Gastrocnemius medialis (tissue), 4 donors: Measurements from ENCODE around the gene CSHL1.

ENCODE experiments used
- POLR2A ChIP-seq, 2 donors: fragments of 450-650 bp; IDR thresholded peaks; one replicate each; pipeline ENCODE4 v1.6.1; 2017; ENCODE audit warnings: antibody characterized with exemption in 2 of 2, mild to moderate bottlenecking in 2 of 2, moderate library complexity in 2 of 2
- TF ChIP-seq, protein P1 (sequence below), 5 experiments: fragments of 450-650 bp in 3 of 5; fragments of 200-600 bp in 2 of 5; sonication (generic) in 2 of 5; IDR thresholded peaks in 4 of 5; conservative IDR thresholded peaks in 1 of 5; 1 replicate in 4 of 5; 2 replicates in 1 of 5; pipeline ENCODE4 v1.5.1; 2016 to 2019; ENCODE audit warnings: antibody characterized with exemption in 5 of 5, mild to moderate bottlenecking in 3 of 5, moderate library complexity in 3 of 5

DNA sequence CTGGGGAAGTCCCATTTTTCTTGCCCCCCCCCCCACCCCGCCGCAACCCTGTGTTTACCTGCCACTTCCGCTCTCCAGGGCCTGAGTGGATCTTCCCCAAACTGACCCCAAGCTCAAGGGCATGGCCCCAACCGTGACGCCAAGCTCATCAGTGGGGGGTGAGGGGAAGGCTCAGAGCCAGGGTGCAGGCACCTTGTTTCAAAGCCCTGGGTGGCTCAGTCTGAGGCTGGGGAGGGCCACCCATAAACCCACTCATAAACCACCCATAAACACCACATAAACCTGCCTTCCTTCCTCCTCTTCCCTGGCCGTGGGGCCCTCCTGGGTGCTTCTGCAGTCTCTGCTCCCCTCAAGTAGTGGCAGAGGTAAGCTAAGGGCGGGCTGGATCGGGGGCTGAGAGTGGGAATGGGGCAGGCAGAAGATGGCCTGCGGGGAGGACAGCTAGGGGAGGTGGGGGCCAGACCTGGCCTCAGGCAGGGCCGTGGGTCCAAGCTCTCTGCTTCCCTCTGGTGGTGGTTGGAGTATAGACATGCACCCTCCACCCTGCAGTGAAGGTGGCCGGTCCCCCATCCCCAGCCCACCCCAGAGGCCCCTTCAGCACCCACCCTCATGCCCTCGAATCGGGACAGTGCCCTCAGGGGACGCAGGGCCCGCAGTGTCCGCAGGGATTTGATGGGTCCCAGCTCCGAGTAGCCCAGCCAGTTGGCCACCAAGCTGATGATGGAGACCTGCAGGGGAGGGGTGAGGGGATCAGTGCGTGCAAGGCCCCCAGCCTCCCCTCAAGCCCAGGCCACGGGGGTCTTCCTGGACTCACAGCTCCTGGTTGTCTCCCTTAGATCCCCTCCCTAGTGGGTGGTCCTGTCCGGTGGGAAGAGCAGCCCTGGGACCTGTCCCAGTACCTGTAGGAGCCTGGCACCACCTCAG is 35.6 kb upstream of the CSHL1 start:
- no peak for TF ChIP-seq POLR2A (IDR thresholded peaks at IDR 0.05)
- TF ChIP-seq, protein P1, sequence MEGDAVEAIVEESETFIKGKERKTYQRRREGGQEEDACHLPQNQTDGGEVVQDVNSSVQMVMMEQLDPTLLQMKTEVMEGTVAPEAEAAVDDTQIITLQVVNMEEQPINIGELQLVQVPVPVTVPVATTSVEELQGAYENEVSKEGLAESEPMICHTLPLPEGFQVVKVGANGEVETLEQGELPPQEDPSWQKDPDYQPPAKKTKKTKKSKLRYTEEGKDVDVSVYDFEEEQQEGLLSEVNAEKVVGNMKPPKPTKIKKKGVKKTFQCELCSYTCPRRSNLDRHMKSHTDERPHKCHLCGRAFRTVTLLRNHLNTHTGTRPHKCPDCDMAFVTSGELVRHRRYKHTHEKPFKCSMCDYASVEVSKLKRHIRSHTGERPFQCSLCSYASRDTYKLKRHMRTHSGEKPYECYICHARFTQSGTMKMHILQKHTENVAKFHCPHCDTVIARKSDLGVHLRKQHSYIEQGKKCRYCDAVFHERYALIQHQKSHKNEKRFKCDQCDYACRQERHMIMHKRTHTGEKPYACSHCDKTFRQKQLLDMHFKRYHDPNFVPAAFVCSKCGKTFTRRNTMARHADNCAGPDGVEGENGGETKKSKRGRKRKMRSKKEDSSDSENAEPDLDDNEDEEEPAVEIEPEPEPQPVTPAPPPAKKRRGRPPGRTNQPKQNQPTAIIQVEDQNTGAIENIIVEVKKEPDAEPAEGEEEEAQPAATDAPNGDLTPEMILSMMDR (IDR thresholded peaks at IDR 0.05 in 4 of 5, conservative IDR thresholded peaks at IDR 0.05 in 1 of 5), result peak; percentile 60 to 84 (median 79)
